ENCODE measurements around the gene HDAC7.
"Not testable (repeated sequence)": the region's sequence is repeated elsewhere in the genome, so short reads cannot be mapped to it uniquely, and the experiment has no call there.

GRCh38 chr12:47815447-47815846, 4.3 kb downstream of the HDAC7 start:
- TF ChIP-seq, protein P1, sequence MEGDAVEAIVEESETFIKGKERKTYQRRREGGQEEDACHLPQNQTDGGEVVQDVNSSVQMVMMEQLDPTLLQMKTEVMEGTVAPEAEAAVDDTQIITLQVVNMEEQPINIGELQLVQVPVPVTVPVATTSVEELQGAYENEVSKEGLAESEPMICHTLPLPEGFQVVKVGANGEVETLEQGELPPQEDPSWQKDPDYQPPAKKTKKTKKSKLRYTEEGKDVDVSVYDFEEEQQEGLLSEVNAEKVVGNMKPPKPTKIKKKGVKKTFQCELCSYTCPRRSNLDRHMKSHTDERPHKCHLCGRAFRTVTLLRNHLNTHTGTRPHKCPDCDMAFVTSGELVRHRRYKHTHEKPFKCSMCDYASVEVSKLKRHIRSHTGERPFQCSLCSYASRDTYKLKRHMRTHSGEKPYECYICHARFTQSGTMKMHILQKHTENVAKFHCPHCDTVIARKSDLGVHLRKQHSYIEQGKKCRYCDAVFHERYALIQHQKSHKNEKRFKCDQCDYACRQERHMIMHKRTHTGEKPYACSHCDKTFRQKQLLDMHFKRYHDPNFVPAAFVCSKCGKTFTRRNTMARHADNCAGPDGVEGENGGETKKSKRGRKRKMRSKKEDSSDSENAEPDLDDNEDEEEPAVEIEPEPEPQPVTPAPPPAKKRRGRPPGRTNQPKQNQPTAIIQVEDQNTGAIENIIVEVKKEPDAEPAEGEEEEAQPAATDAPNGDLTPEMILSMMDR (IDR thresholded peaks at IDR 0.05) = not testable (repeated sequence)
- TF ChIP-seq POLR2A (IDR thresholded peaks at IDR 0.05) = not testable (repeated sequence)

Measured in prostate gland (tissue), 2 donors.